ENCODE data around the gene P2RY4.
"Not testable (repeated sequence)": the region's sequence is repeated elsewhere in the genome, so short reads cannot be mapped to it uniquely, and the experiment has no call there.

The P2RY4 gene

DNA sequence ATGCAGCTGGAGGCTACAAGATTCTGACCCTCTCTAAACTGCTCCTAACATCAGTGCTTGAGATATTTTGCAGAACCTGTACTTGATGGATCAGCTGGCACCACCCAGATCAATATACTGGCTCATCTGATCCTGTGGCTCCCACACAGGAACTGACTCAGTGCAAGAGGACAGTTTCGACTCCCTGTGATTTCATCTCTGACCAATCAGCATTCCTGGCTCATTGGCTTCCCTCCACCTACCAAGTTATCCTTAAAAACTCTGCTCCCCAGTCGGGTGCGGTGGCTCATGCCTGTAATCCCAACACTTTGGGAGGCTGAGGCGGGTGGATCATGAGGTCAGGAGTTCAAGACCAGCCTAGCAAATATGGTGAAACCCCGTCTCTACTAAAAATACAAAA is 16.4 kb downstream of the P2RY4 start:
- not testable (repeated sequence) for DNase-seq (ENCODE audit: low read depth in 2 of 2)

DNA sequence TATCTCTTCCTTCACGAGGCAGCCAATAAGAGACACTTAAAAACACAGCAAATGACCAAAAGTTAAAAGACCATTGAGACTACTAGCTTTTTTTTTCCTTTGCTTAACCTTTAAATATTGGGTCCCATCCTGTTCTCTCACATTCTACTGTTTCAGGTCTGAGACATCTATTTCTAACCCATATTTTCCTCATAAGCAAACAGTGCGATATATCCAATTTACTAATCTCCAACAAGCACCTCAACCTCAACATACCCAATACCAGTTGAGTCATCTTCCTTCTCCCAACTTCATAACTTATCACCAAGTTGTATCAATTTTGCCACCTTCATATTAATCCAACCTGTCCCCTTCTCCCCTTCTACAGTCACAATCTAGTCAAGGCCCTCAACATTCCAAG is 18.5 kb downstream of the P2RY4 start:
- DNase-seq (ENCODE audit: low read depth in 2 of 2) = no peak

DNA sequence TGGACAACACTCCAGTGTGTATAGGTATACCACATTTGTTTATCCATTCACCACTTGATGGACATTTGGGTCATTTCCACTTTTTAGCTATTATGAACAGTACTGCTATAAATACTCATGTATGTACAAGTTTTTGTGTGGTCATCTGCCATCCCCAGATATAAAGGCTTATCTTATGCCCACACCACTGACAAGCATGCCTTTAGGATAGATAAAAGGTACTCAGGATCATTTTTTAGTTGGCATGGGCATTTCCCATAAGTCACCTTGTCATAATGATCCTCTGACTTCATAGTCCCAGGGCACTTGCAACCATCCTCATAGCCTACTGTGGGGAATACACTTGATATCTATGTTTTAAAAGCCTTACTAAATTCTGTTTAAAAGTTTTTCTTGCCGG is 19.3 kb downstream of the P2RY4 start:
- no peak for DNase-seq (ENCODE audit: low read depth in 2 of 2)

- no peak for DNase-seq (ENCODE audit: low read depth in 2 of 2)
Observed at GRCh38 chrX:70234355-70234754, 25.6 kb downstream of the P2RY4 start, which contains the start of gene AWAT1. TSS of gene AWAT1 (plus strand) at chrX:70234655. CDS start at chrX:70234696, 41 bp downstream.

DNA sequence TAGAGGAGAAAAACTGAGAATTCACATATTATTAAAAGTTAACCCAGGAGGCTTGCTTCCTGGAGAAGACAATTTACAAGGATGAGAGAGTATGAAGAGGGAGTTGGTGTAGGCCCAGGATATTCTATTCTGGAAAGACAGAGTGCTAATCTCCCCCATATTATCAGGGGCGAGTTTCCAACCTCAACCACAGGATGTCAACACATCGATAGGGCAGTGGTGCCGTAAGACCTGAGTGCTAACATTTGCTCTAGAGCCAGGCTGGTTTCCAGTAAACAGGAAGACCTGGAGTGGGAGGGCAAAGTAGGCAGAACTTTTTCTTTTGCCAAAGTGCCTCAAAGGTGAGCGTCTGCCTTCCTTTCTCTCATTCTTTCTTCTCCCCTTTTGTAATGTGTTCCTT is 28.3 kb downstream of the P2RY4 start:
- no peak for DNase-seq (ENCODE audit: low read depth in 2 of 2)

- DNase-seq (ENCODE audit: low read depth in 2 of 2) = no peak
Observed at GRCh38 chrX:70226687-70227086, 33.3 kb downstream of the P2RY4 start.

DNA sequence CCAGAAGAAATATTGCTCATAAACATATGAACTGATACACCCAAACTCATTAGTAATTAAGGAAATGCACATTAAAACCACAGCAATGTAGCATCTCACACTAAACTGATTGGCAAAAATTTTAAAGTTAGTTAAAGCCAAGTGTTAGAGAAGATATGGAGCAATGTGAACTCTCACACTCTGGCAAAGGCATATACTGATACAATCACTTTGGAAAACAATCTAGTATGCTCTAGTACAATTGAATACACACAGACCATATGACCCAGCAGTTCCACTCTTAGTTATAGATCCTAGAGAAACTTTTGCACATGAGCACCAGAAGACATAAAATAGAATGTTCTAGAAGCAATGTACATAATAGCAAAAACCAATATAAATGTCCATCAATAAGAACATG is 34.0 kb downstream of the P2RY4 start:
- no peak for DNase-seq (ENCODE audit: low read depth in 2 of 2)

GRCh38 chrX:70219938-70220764 is 39.9 kb downstream of the P2RY4 start:
- DNase-seq (ENCODE audit: low read depth in 2 of 2) = no peak

DNA sequence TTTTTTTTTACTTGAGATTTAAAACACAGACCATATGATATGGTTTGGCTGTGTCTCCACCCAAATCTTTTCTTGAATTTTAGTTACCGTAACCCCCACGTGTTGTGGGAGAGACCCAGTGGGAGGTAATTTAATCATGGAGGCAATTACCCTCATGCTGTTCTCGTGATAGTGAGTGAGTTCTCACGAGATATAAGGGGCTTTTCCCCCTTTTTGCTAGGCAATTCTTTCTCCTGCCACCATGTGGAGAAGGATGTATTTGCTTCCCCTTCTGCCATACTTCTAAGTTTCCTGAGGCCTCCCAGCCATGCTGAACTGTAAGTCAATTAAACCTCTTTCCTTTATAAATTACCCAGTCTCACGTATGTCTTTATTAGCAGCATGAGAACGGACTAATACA is 50.4 kb downstream of the P2RY4 start:
- not testable (repeated sequence) for DNase-seq (ENCODE audit: low read depth in 2 of 2)

- no peak for DNase-seq (ENCODE audit: low read depth in 2 of 2)
Observed at GRCh38 chrX:70208479-70208878, 51.5 kb downstream of the P2RY4 start.
